ENCODE results near the gene SFXN2. TPM values are rescaled to one million over a fixed set of nuclear protein-coding genes. Genes with fewer than 3 reads are reported as not detected.
"Not testable (repeated sequence)": the region's sequence is repeated elsewhere in the genome, so short reads cannot be mapped to it uniquely, and the experiment has no call there.

The SFXN2 gene, protein sequence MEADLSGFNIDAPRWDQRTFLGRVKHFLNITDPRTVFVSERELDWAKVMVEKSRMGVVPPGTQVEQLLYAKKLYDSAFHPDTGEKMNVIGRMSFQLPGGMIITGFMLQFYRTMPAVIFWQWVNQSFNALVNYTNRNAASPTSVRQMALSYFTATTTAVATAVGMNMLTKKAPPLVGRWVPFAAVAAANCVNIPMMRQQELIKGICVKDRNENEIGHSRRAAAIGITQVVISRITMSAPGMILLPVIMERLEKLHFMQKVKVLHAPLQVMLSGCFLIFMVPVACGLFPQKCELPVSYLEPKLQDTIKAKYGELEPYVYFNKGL
- 7.0 TPM for total RNA-seq

GRCh38 chr10:102714621-102715455, at the start of gene SFXN2:
TSS of gene SFXN2 (plus strand) at chr10:102714636. CDS start at chr10:102726637, 12,001 bp downstream.
- no peak for DNase-seq

GRCh38 chr10:102665904-102666509, 48.4 kb upstream of the SFXN2 start:
- no peak for DNase-seq

- DNase-seq = not testable (repeated sequence)
Observed at GRCh38 chr10:102667411-102667810, 47.0 kb upstream of the SFXN2 start.

GRCh38 chr10:102668326-102669107, 45.9 kb upstream of the SFXN2 start:
- DNase-seq = peak; percentile 92

- DNase-seq = peak; percentile 84
Observed at GRCh38 chr10:102669206-102670064, 45.0 kb upstream of the SFXN2 start.

DNA sequence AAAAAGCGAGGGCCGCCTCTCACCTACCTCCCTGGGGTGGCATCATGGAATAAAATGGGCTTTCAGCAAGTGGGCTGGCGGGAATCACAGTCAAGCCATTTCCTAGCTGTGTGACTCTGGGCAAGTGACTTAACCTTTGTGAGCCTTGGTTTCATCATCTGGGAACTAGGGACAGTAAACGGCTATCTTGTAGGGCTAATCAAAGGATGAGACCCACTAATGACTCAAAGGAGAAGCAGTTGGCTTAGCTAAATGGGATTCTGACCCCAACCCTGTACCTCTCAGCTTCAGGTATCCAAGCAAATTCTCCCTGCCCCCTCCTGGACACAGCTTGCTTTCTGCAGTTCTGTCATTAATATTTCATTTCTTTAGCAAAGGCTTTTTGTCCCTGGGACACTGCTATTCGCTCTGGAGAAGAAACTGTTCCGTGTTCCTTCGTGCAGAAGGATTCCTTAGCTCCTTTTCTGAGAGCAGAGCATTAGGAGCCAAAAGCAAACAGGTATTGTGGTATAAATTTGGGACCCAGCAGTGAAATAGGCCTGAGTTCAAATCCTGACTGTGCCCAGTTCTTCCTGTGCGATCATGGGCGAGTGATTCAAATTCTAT, 44.3 kb upstream of the SFXN2 start:
- no peak for DNase-seq

- DNase-seq = no peak
Observed at GRCh38 chr10:102670871-102671434, 43.5 kb upstream of the SFXN2 start.

DNA sequence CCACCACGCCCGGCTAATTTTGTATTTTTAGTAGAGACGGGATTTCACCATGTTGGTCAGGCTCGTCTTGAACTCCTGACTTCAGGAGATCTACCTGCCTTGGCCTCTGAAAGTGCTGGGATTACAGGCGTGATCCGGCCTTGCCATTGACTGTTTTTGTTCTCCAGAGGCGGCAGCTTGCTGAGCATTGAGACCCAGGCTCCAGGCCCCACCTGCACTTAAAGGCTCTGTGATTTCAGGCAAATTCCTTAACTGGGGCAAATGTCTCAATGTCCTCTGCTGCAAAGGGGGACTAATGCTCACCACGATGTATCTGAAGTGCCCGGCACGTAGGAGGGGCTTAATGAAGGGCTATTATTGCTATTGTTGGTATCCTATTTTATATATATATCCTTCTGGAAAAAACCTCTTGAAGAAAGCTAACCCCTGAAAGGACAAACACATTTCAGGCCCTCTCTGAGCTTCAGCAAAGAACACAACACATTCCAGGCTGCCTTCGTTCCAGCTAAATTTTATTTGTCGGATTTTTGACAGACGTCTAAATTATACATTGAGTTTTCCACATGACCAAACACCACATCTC, 41.1 kb upstream of the SFXN2 start:
- DNase-seq = no peak

DNA sequence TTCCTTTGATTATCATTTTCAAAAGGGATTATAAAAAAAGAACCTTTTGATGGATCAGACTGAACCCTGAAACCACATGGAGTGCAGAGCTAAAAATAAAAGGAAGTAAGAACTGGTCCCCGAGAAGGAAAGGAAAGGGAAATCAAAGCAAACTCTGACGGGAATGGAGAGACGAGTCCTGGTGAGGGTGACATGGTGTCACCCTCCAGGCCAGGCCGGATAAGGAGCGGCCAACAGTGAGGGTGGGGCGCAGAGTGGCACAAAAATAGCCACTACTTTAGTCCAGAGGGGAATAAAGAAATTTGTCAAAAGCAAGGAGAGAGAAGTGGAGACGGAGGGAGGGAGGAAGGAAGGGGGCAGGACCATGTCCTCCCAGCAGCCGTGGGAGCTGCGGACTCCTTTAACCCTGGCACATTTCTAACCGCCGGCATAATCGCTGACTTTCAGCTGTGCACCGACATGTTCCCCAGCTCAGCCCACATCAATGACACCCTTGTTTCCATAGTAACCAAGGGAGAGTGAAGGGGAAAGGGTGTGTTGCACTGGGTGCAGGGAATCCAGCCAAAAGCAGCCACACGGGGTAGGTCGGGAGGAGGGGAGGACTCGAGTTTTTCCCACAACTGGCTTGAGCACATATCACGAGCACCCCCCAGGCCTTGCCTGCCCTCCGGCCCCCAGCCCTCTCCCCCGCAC, 40.5 kb upstream of the SFXN2 start:
- DNase-seq = peak; percentile 86

DNA sequence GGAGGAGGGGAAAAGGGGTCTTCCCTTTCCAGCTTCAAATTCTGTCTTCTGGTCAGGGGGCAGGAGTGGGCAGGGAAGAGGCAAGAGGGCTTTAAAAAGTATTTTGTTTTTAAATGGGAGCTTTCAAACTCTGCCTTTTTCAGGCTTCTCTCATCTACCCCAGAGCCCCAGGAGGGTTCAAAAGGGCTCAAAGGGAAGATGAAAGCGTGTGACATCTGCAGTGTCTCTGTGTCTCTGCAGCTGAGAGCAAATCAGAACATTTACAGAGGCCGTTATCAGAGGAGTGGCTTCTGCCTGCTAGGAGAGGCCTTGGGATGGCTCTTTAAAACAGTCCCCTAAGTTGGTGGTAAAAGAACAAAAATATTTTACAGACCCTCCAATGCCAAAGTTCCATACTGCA, 39.9 kb upstream of the SFXN2 start:
- peak; percentile 43 for DNase-seq

DNA sequence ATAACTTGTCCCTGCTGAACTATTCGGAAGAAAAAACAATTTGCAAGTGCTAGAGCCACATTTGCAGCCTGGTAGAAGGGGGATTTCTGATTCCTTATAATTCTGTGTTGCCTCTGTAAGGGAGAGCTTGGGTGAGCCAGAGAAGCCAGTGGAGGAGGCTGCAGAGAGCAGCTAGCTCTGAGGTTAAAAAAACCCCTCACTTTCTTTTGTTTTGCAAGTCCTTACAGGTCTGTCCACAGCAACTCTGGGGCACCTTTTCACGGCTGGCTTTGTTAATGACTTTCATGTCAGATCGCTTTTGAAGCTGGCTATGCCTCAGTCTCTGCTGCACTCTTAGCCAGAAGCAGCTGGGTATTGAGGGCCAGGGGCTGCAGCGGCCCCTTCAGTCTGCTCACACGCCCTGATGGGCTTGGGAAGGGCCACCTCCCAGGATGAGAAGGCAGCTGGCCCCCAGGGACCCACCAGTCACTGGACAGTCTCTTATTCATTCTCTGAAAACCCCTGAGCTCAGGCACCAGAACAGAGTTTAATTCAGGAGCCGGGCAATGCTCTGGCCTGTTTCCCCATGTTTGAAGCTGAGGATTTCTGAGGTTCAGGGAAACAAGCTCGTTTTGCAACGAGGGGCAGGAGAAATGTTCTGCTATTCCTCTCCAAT, 39.3 kb upstream of the SFXN2 start:
- DNase-seq = peak; percentile 33

- peak; percentile 55 for DNase-seq
Observed at GRCh38 chr10:102675666-102676533, 38.5 kb upstream of the SFXN2 start.

GRCh38 chr10:102676534-102677315, 37.7 kb upstream of the SFXN2 start:
- peak; percentile 33 for DNase-seq

DNA sequence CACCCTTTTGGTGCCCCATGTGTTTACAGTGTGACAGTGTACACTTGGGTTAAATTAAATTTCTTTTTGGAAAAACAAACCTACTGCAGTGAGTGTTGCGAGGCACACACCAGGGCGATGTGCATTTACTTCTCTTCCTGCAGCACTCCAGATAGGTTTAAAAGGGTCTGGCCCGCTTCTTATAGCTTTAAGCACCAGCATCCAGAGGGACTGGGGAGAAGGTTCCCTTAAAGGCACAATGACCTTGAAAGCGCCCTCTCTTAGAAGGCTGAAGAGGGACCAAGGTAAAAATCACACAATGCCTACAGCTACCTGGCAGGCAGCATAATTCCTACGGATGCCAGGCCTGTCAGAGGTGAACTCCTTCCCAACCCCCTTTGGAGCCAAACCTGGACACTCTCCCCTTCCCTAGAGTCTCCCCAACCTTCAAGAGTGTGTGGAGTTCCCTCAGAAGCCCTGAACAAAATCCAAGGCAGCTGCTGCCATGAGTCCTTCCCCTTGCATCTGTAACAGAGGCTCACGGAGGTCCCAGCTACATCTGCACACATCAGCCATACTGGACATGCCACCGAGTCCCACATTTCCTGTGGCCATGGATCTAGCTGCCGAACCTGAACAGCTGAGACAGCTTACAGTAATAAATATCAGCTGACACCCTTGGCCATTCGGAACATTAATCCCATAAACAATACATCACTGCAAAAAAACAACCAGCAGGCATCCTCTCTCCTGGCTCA, 36.9 kb upstream of the SFXN2 start:
- peak; percentile 37 for DNase-seq

DNA sequence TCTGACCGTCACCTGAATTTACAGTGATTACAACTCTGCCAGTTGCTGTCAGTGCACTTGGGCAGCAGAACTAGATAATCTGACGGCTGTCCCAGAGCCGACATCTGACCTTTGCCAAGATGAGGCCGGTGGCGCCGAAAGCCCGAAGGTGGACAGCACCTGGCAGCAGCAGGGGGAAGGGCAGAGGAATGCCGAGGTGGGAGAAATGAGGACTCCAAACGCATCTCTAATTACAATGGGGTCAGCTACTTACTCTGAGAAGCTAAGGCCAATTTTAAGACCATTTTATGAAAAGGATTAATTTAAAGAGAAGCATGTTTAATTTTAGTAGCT, 36.4 kb upstream of the SFXN2 start:
- DNase-seq = no peak

- DNase-seq = peak; percentile 90
Observed at GRCh38 chr10:102678842-102679289, 35.6 kb upstream of the SFXN2 start.
